ENCODE results near the gene STK32C.

The STK32C gene

DNA sequence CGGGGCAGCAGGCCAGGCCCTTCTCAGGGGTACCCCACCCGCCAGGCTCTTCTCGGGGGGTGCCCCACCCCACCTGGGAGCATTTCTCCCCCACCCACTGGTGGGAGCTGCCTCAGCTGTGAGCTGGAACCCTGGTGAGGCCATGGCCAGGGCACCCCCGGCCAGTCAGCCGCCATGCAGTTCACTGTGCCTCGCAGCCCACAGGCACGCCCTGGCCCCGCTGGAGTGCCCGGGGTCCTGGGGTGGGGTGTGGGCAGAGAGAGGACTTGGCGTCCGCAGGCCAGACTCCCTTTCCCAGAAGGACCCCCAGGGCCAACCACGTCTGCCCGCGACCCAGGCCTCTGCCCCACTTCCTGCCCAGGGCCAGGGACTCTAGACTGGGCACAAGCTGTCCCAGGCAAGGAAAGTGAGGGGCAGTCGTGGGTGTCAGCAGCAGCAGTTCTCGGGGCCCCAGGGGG is 107.9 kb downstream of the STK32C start:
- DNase-seq (ENCODE audit: low read depth in 2 of 2), result no peak

DNA sequence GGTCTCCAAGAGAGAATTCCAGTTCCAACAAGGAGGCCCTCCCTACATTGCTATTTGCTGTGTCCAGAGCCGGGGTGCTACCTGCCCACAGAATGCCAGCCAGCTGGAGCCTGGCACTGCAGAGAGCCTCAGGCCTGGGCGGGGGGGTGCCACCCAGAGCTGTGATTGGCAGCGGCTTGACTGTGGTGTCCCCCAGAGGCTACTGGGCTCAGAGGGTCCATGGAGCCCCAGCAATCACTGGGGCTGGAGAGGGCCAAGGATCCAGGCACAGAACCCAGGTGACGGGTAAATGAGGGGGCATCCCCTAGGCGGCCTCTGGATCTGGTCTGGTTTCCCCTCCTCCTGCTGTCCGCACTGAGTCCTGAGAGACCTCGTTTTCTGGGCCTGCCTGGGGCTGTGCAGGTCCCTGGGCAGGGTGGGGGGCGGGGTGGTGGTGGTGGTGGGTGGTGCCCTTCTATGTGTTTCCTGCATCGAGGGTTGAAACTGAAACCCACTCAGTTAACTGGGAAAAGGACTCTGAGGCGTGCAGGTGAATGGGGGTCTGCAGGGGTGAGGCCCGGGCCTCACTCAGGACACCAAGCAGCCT is 108.4 kb downstream of the STK32C start:
- no peak for DNase-seq (ENCODE audit: low read depth in 2 of 2)

DNA sequence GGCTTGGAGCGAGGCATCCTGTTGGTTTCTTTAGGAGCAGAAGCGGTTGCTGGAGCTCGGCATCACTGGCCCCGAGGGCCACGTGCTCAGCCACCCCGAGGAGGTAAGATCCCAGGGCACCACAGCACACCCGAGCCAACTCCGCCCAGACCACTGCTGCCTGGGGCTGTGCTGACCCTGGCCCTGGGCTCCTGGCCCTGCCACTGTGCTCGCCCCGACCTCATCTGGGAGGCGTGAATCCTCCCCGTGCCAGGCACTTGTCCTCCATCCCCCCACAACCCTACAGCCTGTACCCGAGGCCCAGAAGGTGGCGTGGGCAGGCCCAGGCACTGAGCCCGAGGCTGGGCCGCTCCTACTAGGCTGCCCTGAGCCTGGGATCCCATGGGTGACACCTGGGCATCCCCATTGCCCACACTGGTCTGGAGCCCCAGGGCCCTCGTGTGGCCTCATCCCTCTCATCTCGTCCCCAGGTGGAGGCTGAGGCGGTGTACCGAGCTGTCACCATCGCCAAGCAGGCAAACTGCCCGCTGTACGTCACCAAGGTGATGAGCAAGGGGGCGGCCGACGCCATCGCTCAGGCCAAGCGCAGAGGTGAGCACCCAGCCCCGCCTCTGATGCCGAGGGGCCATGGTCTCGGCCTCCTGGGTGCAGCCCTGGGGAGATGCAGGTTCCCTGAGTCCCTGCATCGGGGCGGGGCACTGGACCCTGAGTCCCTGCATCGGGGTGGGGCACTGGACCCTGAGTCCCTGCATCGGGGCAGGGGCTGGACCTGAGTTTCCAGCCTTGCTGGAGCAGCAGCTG is 109.2 kb downstream of the STK32C start:
- no peak for DNase-seq (ENCODE audit: low read depth in 2 of 2)

DNA sequence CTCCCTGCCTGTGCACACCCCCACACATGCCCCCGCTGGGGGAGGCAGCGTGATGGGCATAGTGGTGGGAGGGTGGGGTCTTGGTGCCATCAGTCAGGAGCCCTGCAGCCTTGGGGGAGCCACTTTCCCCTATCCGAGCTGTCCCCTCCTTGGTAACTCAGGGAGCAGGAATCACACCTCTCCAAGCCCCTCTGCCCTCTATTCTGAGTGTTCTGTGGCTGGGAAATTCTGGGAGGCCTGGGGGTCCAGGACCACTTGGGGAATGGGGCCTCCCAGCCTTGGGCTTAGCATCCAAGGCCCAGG is 109.7 kb downstream of the STK32C start:
- DNase-seq (ENCODE audit: low read depth in 2 of 2), result no peak

DNA sequence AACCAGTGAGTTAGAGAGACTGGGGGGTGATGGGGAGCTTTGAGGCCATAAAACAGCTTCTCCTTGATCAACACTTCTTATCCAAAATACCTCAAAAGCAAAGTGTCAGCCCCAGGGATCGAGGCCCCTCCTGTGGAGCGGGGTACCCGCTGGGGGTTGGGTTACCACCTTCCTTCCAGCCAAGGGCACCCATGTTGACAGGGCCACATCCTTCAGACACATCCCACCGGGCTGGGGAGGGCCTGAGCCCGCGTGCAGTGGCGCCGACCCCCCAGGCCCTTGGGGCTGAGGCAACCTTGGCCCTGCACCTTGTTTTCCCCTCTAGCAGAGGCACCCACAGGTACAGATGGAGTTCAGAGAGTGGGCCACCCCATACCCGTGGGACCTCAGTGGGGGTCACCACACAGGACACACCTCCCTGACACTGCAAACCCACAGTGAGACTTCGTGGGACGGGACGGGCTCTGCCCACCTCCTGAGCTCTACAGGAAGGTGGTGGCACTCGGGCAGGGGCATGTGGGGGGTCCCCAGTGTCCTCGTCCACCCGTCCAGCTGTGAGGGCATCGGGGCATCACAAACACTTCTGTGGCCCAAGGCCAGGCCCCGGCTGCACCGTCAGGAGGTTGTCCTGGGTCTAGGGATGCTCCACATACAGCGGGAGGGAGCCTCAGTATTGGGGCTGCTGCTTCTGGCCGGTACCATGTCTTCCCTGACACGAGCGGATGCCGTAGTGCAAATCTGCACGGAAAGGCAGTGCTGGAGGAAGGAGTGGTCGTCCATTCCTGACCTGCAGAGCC is 110.3 kb downstream of the STK32C start:
- no peak for DNase-seq (ENCODE audit: low read depth in 2 of 2)

DNA sequence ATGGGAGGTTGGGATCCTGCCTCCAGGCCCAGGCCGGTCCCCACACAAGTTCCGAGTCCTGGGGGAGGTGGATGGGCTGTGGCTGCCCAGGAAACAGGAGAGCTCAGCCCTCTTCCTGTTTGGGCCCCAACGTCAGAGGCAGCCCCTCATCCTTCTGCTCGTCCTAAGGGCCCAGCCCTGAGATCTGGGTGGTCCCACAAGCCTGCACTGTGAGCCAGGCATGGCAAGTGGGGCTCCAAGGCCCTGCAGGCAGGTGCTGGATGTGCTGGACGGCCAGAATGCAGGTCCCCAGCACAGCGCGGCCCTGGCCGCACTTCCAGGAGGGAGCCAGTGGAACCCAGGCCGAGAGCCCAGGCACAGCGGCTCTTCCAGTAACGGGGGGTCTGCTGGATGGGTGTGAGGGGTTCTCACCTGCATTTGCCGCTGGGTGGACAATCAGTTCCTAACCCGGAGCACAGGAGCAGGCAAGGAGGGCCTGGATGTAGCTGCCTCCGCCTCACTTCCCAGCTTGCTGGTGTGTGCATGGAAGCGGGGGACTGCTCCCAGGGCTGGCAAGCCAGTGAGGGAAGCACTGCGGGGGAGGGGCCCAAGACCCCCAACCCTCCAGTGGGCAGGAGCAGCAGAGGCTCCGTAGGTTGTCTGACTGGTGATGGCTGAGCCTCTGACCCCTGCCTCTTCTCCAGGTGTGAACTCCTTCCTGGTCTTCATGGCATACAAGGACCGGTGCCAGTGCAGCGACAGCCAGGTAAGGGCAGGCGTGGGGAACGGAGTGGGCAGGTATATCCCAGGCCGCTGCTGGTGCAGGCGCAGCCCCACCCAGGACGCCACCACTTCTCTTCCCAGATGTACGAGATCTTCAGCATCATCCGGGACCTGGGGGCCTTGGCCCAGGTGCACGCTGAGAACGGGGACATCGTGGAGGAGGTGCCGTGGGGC is 111.3 kb downstream of the STK32C start:
- no peak for DNase-seq (ENCODE audit: low read depth in 2 of 2)

DNA sequence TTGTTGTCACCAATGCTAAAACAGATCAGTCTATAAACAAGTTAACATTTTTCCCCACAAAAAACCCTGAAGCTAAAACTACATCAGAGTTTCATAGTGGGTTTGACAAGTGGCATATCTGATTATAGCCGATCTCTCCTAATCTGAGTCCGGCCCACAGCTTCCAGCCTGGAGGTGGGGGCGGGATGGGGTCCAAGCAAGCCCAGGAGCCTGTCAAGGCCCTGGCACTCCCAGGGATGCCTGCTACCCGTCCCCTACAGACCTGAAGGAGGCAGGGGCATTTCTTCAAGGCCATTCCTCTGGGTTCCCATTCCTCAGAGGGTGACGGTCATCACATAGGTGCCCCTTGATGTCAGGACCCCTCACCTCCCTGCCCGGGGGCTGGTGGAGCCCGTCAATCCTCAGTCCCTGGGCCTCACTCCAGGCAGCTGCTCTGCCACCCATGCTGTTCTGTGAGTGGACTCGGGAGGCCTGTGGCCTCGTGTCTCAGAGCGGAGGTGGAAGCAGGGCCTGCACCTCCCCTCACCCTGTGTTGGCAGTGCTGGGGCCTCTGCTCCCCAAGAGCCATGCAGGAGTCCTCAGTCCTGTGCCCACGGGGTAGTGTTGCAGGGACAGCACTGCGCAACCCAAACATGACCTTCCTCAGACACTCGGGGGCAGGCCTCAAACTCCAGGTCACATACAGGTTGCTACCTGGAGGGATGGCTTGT is 112.2 kb downstream of the STK32C start:
- no peak for DNase-seq (ENCODE audit: low read depth in 2 of 2)

DNA sequence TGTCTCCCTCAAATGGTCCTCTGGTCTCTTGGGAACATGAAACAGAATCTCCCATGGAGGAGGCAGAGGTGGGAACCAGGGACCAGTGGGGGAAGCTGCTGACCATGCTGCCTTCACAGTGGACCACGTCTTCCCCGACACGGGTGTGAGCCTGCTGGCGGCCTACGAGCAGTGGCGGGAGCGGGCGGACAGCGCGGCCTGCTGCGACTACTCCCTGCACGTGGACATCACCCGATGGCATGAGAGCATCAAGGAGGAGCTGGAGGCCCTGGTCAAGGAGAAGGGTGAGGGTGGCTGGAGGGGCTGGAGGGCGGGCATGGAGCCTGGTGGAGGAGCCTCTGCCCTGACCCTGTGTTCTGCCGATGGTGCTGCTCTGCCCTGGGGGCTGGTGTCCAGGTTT is 113.0 kb downstream of the STK32C start:
- no peak for DNase-seq (ENCODE audit: low read depth in 2 of 2)

DNA sequence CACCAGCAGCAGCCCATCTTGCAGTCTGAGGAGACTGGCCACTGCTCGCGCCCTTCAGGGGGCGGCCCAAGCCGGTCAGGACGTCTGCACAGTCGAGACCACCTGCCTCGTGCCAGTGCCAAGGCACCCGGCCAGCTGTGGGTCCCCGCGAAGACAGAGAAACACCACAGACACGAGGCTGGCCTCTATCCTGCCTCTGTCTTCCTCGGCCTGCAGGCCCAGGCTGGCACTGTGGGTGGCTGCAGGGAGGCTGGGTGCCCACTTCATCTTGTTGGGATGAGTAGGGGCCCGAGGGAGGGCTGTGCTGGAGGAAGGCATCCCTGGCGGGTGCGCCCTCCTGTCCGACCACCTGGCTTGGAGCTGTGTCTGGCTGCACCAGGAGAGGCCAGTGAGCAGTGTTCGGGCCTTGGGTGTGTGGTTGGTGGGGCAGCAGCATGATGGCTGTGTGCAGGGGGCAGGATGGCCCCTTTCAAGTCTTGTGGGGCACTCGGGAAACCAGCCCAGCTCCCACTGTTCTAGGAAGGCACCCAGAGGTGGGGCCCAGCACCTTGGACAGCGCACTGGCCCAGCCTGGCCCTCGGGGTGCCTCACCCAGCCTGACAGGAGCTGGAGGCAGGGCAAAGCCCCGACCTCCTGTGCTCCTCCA is 113.7 kb downstream of the STK32C start:
- DNase-seq (ENCODE audit: low read depth in 2 of 2), result no peak

DNA sequence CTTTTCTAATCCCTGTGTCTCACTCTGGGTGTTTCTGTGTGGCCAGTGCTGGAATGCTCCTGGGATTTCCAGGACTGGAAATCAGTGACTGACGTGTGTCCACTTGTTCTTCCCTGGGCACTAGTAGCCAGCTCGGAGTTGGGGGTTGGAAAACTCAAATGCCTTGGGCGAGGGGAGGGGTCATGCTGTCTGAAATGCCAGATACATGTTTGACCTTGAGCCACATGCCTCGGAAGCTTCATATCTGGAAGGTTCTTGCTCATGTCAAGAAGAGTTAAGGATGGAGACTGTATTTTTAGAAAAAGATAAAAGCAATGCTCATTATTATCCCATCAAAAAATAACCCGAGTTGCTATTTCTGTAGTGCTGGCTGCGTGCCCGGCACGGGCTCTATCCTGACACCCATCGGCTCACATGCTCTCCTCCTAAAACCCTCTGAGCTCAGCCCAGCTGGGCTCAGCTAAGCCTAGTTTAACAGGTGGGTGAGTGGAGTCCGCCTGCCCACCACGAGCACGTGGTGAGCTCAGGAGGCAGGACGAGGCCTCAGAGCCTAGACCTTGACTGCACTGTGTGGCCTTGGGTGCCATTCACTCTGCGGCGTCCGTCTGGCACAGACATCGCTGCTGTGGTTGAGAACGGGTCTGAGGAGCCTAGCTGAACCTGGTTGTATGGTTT is 114.6 kb downstream of the STK32C start:
- no peak for DNase-seq (ENCODE audit: low read depth in 2 of 2)

DNA sequence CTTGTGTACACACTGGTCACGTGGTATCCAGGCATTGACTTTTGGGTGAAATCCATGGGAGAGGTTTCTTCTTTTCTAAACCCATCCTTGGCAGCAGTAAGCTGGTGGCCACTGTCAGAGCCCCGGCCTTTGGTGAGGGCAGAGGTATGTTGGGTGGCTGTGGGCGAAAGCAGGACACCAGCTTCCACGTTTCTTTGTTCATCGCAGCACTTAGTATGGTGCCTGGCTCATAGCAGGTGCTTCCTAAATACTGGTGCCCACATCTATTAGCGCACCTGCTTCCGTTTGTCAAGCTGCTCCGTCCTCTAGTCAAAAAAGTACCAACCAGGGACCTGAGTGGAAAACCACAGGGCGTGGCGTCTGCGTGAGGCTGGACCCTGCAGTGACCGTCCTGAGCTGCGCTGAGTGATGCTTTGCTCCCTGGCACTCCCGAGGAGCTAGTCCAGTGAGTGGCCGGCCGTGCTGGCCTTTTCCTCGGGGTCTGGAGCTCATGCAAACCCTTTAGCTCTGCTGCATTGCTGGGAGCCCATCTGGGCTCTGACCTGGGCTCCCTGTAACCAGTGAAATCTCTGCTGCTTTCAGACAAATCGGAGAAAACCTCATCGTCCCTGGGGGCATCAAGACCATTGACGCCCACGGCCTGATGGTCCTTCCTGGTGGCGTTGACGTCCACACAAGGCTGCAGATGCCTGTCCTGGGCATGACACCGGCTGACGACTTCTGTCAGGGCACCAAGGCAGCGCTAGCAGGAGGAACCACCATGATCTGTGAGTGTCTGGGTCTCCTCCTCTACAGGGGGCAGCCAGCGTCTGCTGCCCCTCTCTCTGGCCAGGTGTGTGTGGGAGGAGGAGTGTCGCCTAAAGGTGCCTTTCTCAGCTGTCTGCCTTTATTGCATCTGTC is 115.4 kb downstream of the STK32C start:
- DNase-seq (ENCODE audit: low read depth in 2 of 2), result no peak

DNA sequence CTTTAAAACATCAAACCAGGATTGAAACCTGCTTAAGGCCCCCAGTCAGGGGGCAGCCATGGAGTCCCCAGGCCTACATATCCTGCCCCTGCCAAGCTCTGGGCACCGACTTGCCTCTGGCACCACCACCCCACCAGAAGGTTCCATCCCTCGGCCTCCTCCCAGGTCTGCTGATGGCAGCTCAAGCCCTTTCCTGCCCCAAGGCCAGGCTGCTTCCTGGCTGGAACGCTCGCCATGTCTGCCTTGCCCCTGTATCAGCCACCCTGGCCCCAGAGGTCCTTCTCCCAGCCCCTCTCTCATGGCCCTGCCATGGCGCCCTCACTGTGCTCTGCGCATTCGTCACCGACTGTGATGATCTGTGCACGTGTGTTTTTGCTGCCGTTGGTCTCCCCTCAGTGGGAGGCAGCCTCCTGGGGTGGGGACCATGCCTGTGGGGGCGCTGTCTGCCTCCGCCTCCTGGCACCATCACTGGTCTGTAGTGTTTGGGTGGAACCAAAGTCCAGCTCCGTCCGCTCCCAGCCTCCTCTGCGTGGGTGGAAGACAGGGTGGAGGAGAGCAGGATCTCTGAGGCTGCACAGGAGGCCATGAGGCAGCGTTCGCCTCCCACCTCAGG is 117.8 kb downstream of the STK32C start:
- DNase-seq (ENCODE audit: low read depth in 2 of 2), result no peak

DNA sequence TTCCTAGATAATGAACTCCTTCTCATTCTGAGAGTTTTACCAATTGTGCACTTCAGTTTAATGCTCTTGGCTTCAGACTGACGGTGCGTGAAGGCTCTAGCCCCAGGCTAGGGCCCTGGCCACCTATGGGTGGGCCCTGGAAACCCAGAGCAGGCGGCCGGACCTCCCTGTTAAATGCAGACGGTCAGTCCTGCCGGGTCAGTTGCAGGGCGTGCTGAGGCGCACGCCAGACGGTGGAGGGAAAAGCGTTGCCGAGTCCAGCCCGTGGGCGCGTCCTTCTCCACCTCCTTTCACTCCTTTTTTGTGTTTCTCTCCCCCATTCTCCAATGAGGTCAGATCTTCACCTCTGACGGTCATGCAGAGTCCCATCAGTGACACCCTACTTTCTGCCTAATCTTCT is 118.7 kb downstream of the STK32C start:
- no peak for DNase-seq (ENCODE audit: low read depth in 2 of 2)

DNA sequence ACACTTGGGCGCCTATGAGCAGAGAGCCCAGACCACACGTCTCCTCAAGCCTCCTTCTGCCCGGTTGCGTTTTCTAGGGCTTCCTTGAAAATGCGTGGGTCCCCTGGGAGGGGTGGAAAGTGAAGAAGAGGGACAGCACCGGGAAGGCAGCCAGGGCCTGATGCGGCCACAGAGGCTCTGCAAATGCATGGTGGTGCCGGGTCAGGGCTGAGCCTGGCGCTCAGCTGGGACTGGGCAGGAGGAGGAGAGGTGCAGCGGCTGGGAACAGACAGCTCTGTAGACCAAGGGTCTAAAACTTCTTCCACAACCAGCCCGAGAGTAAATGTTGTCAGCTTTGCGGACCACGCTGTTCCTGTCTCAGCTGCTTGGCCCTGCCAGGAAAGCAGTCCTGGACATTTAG is 119.4 kb downstream of the STK32C start:
- no peak for DNase-seq (ENCODE audit: low read depth in 2 of 2)

DNA sequence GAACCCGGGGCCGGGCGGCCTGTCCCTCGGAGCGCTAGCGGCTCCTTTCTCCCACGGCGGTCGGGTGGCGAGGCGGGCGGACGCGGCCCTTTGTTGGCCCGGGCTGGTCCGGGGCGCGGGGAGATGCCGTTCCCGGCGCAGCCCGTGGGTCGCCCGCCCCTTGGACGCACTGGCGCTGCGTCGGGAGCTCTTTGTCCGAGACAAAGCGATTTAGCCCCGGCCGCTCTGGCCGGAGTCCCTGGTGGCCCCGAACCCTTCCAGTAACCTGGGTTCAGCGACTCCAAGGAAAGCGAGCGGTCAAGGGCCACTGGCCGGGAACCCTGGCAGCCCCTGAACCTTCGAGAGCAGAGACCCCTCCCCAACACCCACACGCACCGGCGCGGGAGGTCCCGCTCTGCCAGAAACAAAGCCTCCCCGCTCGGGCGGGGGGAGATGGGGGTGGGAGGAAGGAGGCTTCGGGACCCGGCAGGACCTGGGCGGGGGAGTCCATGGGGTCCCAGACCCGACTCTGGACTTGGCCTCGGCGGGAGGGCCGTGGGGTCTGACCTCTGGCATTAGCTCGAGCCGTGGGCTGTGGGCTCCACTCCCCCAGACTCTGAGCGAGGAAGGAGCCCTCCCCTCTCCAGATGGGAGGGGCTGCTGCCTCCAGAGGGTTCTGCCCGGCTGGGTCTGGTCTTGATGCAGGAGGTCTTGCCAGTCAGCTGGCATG is 120.2 kb downstream of the STK32C start:
- no peak for DNase-seq (ENCODE audit: low read depth in 2 of 2)

DNA sequence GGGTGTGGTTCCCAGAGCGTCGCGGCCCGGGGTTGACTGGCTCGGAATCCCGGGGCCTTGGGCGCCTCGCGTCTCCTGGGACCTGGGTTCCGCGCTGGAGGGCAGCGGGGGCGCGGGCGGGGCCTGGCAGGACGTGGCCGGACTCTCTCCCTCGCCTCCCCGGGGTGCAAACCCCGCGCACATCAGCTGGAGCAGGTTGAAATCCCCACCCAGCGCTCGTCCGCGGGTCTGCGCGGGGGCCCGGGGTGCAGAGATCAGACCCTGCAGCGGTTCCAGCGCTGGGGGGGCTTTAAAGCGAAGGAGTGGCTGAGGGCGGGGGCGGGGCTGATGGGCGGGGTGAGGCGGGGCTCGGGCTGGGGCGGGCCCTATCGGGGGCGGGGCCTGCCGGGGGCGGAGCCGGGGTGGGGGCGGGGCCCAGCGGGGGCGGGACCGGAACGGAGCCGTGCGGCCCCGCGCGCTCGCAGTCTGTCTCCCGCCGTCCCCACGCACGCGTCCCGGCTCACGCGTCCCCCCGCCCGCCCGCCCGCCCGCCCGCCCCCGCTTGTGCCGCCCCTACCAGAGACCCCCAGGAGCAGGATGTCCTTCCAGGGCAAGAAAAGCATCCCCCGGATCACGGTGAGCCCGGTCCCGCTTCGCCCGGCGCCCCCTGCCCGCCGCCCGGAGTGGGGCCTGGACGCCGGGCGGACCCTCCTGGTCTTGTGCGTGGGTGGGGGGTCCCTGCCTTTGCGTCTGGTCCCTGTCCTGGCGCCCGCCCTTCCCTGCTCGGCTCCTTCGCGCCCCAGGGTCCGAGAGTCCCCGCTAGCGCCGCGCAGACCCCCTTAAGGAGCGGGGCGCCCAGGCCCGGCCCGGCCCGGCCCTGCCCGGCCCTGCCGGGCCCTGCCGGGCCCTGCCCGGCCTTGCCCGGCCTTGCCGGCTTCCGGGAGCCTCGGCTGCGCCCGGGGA is 121.0 kb downstream of the STK32C start, which contains the start of gene DPYSL4:
DPYSL4 (plus strand) TSS at position 461 of the 942 bp plus-strand sequence; CDS start at position 577, 116 bp downstream.
- no peak for DNase-seq (ENCODE audit: low read depth in 2 of 2)
